Activated naive CD4-positive, alpha-beta T cell treated with anti-CD3 and anti-CD28 coated beads, Interleukin-2, amount 10 ng/mL, durations not matched to agents 7 days and 5 days (primary cell): ENCODE results near the gene CFB.
A peak's percentile ranks its signal among the peaks of the same experiment; 100 is the strongest.
"Not testable (repeated sequence)": the region's sequence is repeated elsewhere in the genome, so short reads cannot be mapped to it uniquely, and the experiment has no call there.

Experiments used
- CTCF ChIA-PET: fragments of 350-600 bp; sonication (Branson Sonifier 250); formaldehyde crosslinking; loops from one replicate; lab custom pipeline; 2021; ENCODE audit warnings: antibody characterized with exemption; lab: Charles Lee
- DNase-seq: peaks from one replicate; pipeline ENCODE4 v3.0.0-alpha.2; 2020
- H3K27ac Mint-ChIP-seq: one replicate; pipeline ENCODE4 v1.8.0; 2021; ENCODE audit warnings: mild to moderate bottlenecking, moderate library complexity, mixed read lengths
- H3K27me3 Mint-ChIP-seq: one replicate; pipeline ENCODE4 v1.8.0; 2021; ENCODE audit warnings: mild to moderate bottlenecking, mixed read lengths
- H3K36me3 Mint-ChIP-seq: one replicate; pipeline ENCODE4 v1.8.0; 2021; ENCODE audit warnings: mixed read lengths
- H3K4me1 Mint-ChIP-seq: one replicate; pipeline ENCODE4 v1.8.0; 2021; ENCODE audit warnings: mixed read lengths
- H3K4me3 Mint-ChIP-seq: one replicate; pipeline ENCODE4 v1.8.0; 2021; ENCODE audit warnings: mild to moderate bottlenecking, moderate library complexity, mixed read lengths
- H3K9me3 Mint-ChIP-seq: one replicate; pipeline ENCODE4 v1.8.0; 2021; ENCODE audit warnings: mixed read lengths

The CFB gene

DNA sequence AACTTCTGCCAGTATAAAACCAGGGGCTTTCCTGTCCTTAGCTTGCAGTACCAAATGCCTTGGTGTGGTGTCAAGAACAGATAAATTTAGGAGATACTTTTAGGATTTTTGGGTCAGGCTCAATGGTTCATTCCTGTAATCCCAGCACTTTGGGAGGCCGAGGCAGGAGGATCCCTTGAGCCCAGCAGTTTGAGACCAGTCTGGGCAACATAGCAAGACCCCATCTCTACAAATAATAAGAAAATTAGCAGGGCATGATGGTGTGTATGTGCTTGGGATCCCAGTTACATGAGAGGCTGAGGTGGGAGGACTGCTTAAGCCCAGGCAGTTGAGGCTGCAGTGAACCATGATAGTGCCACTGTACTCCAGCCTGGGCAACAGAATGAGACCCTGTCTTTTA is 40.9 kb upstream of the CFB start:
- DNase-seq, result no peak
- Mint-ChIP-seq H3K36me3 (no peaks in the 10 kb centered on the region), H3K9me3 (no peaks in the 10 kb centered on the region), H3K27ac (no peak overlapping the region), H3K27me3 (peaks cover 50% of the 10 kb centered on the region), H3K4me1 (peaks cover 14% of the 10 kb centered on the region), H3K4me3 (no peak overlapping the region)
- CTCF ChIA-PET, result no interaction called here

DNA sequence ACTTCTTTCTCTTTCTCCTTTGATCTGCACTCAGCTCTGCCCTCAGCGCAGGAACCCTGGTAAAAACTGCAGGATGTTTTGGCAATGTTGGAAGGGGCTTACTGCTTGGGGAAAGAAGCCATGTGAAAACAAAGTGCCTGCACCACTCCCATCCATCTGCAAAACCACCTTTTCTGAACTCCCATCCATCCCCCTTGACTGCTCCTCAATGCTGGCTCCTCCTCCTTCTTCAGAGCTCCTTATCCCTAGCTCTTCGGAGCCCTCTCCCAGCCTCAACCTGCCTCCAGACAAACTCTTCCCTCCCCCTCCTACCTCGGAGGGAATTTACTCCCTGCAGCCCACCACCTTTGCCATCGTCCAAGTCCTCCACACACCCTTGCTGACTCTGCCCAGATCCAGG is 39.8 kb upstream of the CFB start:
- H3K4me3 Mint-ChIP-seq, result no peak overlapping the region
- no peak overlapping the region for H3K27ac Mint-ChIP-seq
- H3K36me3 Mint-ChIP-seq, result no peaks in the 10 kb centered on the region
- no peak for DNase-seq
- H3K9me3 Mint-ChIP-seq, result no peaks in the 10 kb centered on the region
- H3K4me1 Mint-ChIP-seq, result peaks cover 11% of the 10 kb centered on the region
- peaks cover 53% of the 10 kb centered on the region for H3K27me3 Mint-ChIP-seq
- CTCF ChIA-PET, result no interaction called here

DNA sequence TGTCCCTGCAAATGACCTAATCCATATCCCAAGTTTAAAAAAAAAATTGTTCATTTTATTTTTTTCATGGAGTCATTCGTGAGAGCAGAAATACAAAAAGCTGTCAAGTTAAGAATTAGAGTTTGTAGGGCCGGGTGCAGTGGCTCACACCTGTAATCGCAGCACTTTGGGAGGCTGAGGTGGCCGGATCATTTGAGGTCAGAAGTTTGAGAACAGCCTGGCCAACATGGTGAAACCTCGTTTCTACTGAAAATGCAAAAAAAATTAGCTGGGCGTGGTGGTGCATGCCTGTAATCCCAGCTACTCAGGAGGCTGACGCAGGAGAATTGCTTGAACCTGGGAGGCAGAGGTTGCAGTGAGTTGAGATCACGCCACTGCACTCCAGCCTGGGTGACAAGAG is 39.2 kb upstream of the CFB start:
- H3K9me3 Mint-ChIP-seq, H3K4me1 Mint-ChIP-seq, DNase-seq, H3K36me3 Mint-ChIP-seq, H3K4me3 Mint-ChIP-seq, CTCF ChIA-PET, H3K27ac Mint-ChIP-seq: not testable (repeated sequence)
- peaks cover 53% of the 10 kb centered on the region for H3K27me3 Mint-ChIP-seq

- peaks cover 9% of the 10 kb centered on the region for H3K4me1 Mint-ChIP-seq
- CTCF ChIA-PET, result no interaction called here
- peaks cover 52% of the 10 kb centered on the region for H3K27me3 Mint-ChIP-seq
- no peaks in the 10 kb centered on the region for H3K9me3 Mint-ChIP-seq
- H3K4me3 Mint-ChIP-seq, result no peak overlapping the region
- H3K36me3 Mint-ChIP-seq, result no peaks in the 10 kb centered on the region
- H3K27ac Mint-ChIP-seq, result no peak overlapping the region
- DNase-seq, result no peak
These were observed 38.6 kb upstream of the CFB start for GRCh38 chr6:31907158-31907813.

DNA sequence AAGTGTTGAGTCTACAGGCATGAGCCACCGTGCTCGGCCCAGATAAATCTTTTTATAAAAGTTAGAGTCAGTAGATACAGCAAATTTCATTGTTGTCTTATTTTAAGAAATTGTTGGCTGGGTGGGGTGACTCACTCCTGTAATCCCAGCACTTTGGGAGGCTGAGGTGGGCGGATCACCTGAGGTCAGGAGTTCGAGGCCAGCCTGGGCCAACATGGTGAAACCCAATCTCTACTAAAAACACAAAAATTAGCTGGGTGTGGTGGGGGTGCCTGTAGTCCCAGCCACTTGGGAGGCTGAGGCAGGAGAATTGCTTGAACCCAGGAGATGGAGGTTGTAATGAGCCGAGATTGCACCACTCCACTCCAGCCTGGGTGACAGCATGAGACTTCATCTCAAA is 37.6 kb upstream of the CFB start:
- H3K27me3 Mint-ChIP-seq, result peaks cover 42% of the 10 kb centered on the region
- CTCF ChIA-PET, DNase-seq, H3K36me3 Mint-ChIP-seq, H3K9me3 Mint-ChIP-seq, H3K4me1 Mint-ChIP-seq, H3K27ac Mint-ChIP-seq, H3K4me3 Mint-ChIP-seq: not testable (repeated sequence)

DNA sequence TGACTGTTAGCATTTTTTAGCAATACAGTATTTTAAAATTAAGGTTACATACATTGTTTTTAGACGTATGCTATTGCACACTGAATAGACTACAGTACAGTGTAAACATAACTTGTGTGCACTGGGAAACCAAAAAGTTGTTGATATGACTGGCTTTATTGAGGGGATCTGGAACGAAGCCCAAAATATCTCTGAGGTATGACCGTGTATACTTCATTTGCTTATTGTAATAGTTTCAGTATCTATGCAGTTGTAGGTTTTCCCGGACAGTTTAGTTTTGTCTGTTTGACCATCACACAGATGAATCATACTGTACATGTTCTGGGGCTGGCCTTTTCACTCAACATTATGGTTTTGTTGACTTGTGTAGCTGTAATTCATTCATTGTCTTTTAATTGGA is 37.1 kb upstream of the CFB start:
- Mint-ChIP-seq H3K4me3 (no peak overlapping the region), H3K9me3 (no peaks in the 10 kb centered on the region), H3K27me3 (peaks cover 37% of the 10 kb centered on the region), H3K4me1 (peaks cover 2% of the 10 kb centered on the region), H3K27ac (no peak overlapping the region), H3K36me3 (no peaks in the 10 kb centered on the region)
- CTCF ChIA-PET, result no interaction called here
- DNase-seq, result no peak

GRCh38 chr6:31909298-31909697 is 36.6 kb upstream of the CFB start:
- peaks cover 34% of the 10 kb centered on the region for H3K27me3 Mint-ChIP-seq
- CTCF ChIA-PET, H3K36me3 Mint-ChIP-seq, H3K4me1 Mint-ChIP-seq, H3K9me3 Mint-ChIP-seq, H3K4me3 Mint-ChIP-seq, H3K27ac Mint-ChIP-seq, DNase-seq: not testable (repeated sequence)

GRCh38 chr6:31911826-31912585 is 33.9 kb upstream of the CFB start:
- Mint-ChIP-seq H3K27ac (no peak overlapping the region), H3K27me3 (peaks cover 21% of the 10 kb centered on the region), H3K9me3 (no peaks in the 10 kb centered on the region), H3K36me3 (no peaks in the 10 kb centered on the region), H3K4me1 (peaks cover 2% of the 10 kb centered on the region), H3K4me3 (no peak overlapping the region)
- CTCF ChIA-PET, result interaction anchor here (1.1 kb wide), 1 partner anchor 10 kb away, joined by 3 read pairs; the partner anchor contains the start of gene ZBTB12
- DNase-seq, result no peak

GRCh38 chr6:31915351-31915750 is 30.5 kb upstream of the CFB start:
- Mint-ChIP-seq H3K27me3 (peaks cover 9% of the 10 kb centered on the region), H3K9me3 (no peaks in the 10 kb centered on the region)

GRCh38 chr6:31915756-31916155 is 30.1 kb upstream of the CFB start:
- no peak overlapping the region for H3K27ac Mint-ChIP-seq
- peaks cover 2% of the 10 kb centered on the region for H3K4me1 Mint-ChIP-seq
- no peak for DNase-seq
- H3K36me3 Mint-ChIP-seq, result no peaks in the 10 kb centered on the region
- peaks cover 12% of the 10 kb centered on the region for H3K27me3 Mint-ChIP-seq
- CTCF ChIA-PET, result no interaction called here
- H3K4me3 Mint-ChIP-seq, result no peak overlapping the region
- H3K9me3 Mint-ChIP-seq, result no peaks in the 10 kb centered on the region

More at GRCh38 chr6:31915351-31915750, 30.5 kb upstream of the CFB start:
- DNase-seq, result no peak
- H3K4me3 Mint-ChIP-seq, result no peak overlapping the region
- peaks cover 2% of the 10 kb centered on the region for H3K4me1 Mint-ChIP-seq
- no peaks in the 10 kb centered on the region for H3K36me3 Mint-ChIP-seq
- no peak overlapping the region for H3K27ac Mint-ChIP-seq
- CTCF ChIA-PET, result no interaction called here

DNA sequence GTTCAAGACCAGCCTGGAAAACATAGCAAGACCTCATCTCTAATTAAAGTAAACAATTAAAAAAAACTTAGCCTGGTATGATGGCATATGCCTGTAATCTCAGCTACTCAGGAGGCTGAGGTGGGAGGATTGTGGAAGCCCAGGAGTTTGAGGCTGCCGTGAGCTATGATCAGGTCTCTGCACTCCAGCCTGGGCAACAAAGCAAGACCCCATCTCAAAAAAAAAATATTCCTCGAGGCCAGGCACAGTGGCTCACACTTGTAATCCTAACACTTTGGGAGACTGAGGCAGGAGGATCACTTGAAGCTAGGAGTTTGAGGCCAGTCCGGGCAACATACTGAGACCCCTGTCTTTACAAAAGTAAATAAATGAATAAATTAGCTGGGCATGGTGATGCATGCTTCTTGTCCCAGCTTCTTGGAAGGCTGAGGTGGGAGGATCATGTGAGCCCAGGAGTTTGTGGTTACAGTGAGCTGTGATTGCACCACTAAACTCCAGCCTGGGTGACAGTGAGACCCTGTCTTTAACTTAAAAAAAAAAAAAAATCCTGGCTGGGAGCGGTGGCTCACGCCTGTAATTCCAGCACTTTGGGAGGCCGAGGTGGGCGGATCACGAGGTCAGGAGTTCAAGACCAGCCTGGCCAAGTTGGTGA is 27.7 kb upstream of the CFB start:
- H3K27me3 Mint-ChIP-seq, result peaks cover 19% of the 10 kb centered on the region
- no peaks in the 10 kb centered on the region for H3K36me3 Mint-ChIP-seq

DNA sequence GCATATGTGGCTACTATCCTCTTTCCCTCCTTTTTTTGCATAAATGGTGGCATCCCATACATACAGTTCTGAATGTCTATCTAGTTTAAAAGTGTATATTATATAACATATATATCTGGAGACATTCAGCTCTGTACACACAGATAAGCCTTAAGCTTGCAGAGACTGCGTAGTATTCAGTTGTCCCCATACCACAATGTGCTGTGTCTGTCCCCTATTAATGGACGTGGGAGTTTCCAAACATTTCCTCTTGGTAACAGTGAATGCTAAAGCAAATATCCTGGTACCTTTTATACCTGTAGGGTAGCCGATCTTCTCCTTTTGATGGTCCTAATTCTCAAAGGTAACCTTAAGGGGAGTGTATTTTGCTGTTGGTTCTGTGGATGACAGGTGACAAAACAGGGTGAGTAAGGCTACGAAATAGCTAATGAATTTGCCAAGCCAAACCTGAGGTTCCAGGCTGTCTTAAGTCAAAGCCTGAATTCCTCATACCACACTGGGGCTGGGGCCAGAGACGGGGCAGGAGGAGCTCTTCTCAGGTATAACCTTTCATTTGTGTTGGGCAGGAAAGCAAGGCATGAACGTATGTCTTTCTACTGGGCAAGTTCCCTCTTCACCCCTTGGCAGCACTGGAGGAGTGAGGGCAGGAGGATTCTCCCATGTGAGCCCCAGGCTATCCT is 26.1 kb upstream of the CFB start:
- Mint-ChIP-seq H3K4me1 (no peaks in the 10 kb centered on the region), H3K4me3 (no peak overlapping the region), H3K36me3 (no peaks in the 10 kb centered on the region), H3K9me3 (no peaks in the 10 kb centered on the region), H3K27ac (no peak overlapping the region), H3K27me3 (peaks cover 20% of the 10 kb centered on the region)
- DNase-seq, result no peak
- CTCF ChIA-PET, result interaction anchor here (1.8 kb wide), 1 partner anchor 33 kb away, joined by 7 read pairs; no protein-coding TSS in a partner anchor

More for the DNA sequence above, 27.7 kb upstream of the CFB start:
- H3K4me3 Mint-ChIP-seq, result no peak overlapping the region
- no peak for DNase-seq
- H3K4me1 Mint-ChIP-seq, result no peaks in the 10 kb centered on the region
- CTCF ChIA-PET, result interaction anchor here (0.7 to 1.5 kb wide), 3 partner anchors 26 to 65 kb away, joined by 3 to 4 read pairs (median 3); no protein-coding TSS in a partner anchor
- no peak overlapping the region for H3K27ac Mint-ChIP-seq
- H3K9me3 Mint-ChIP-seq, result no peaks in the 10 kb centered on the region

DNA sequence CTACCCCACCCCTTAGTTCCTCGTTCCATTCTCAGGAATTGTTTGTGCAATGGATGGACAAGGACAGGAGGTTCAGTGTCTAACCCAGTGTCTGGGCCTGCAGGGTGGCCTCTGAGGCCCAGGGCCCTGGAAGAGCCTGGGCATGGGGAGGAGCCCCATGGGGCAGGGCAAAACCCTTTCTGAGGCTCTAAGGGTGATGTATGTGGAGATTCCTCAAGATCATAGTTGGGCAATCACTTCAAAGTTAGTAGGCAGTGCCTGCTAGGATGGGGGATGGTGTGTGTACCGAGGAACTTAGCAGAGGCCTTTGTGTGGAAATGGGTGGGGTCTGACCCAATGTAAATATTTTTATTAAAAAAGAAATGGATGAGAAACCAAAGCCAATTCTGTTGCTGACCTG is 25.1 kb upstream of the CFB start:
- Mint-ChIP-seq H3K9me3 (no peaks in the 10 kb centered on the region), H3K4me3 (no peak overlapping the region), H3K27ac (no peak overlapping the region), H3K4me1 (no peaks in the 10 kb centered on the region), H3K27me3 (peaks cover 22% of the 10 kb centered on the region), H3K36me3 (no peaks in the 10 kb centered on the region)
- DNase-seq, result no peak
- CTCF ChIA-PET, result interaction anchor here (1.8 kb wide), 1 partner anchor 32 kb away, joined by 7 read pairs; no protein-coding TSS in a partner anchor

- H3K4me1 Mint-ChIP-seq, result no peaks in the 10 kb centered on the region
- H3K4me3 Mint-ChIP-seq, result no peak overlapping the region
- H3K27ac Mint-ChIP-seq, result no peak overlapping the region
- no peaks in the 10 kb centered on the region for H3K9me3 Mint-ChIP-seq
- peaks cover 24% of the 10 kb centered on the region for H3K27me3 Mint-ChIP-seq
- no peaks in the 10 kb centered on the region for H3K36me3 Mint-ChIP-seq
- CTCF ChIA-PET, result interaction anchor here (0.8 kb wide), 2 partner anchors 239 to 375 kb away, joined by 3 read pairs; no protein-coding TSS in a partner anchor
- peak; percentile 53 for DNase-seq
These were observed 23.0 kb upstream of the CFB start for GRCh38 chr6:31922942-31923341.
